AG10803 (cell line): ENCODE measurements around the gene ZC3H14.

ENCODE experiments used
- DNase-seq: peaks from one replicate; pipeline ENCODE4 v3.0.0; 2010; ENCODE audit warnings: low read depth
- H3K4me3 ChIP-seq: 2 replicates; pipeline ENCODE4 v1.5.1; 2011; ENCODE audit warnings: mild to moderate bottlenecking, low read length, control low read depth
- TF ChIP-seq, protein P1 (sequence below): conservative IDR thresholded peaks from 2 replicates; pipeline ENCODE4 v1.5.1; 2011; ENCODE audit warnings: mild to moderate bottlenecking, low read length, control low read depth, inconsistent platforms

The ZC3H14 gene

GRCh38 chr14:88669346-88669745, 106.5 kb downstream of the ZC3H14 start:
- H3K4me3 ChIP-seq: no peak overlapping the region
- TF ChIP-seq, protein P1, sequence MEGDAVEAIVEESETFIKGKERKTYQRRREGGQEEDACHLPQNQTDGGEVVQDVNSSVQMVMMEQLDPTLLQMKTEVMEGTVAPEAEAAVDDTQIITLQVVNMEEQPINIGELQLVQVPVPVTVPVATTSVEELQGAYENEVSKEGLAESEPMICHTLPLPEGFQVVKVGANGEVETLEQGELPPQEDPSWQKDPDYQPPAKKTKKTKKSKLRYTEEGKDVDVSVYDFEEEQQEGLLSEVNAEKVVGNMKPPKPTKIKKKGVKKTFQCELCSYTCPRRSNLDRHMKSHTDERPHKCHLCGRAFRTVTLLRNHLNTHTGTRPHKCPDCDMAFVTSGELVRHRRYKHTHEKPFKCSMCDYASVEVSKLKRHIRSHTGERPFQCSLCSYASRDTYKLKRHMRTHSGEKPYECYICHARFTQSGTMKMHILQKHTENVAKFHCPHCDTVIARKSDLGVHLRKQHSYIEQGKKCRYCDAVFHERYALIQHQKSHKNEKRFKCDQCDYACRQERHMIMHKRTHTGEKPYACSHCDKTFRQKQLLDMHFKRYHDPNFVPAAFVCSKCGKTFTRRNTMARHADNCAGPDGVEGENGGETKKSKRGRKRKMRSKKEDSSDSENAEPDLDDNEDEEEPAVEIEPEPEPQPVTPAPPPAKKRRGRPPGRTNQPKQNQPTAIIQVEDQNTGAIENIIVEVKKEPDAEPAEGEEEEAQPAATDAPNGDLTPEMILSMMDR: no peak
- no peak for DNase-seq
